H9 (cell line): ENCODE measurements around the gene TEX22. TPM values are rescaled to one million over a fixed set of nuclear protein-coding genes. Genes with fewer than 3 reads are reported as not detected.

ENCODE experiments used
- DNase-seq: peaks from one replicate; pipeline ENCODE4 v3.0.0-alpha.2; 2017
- H2AFZ ChIP-seq: one replicate; pipeline ENCODE4 v1.6.1; 2013; ENCODE audit warnings: mild to moderate bottlenecking, low read length, control low read depth, moderate library complexity
- H2AK5ac ChIP-seq: 2 replicates; pipeline ENCODE4 v1.6.1; 2013; ENCODE audit warnings: low read length, control low read depth, mixed read lengths; ENCODE audit not compliant: insufficient read length
- H2BK120ac ChIP-seq: one replicate; pipeline ENCODE4 v1.6.1; 2013; ENCODE audit warnings: low read depth, mild to moderate bottlenecking, low read length, control low read depth, inconsistent platforms; ENCODE audit not compliant: poor library complexity, severe bottlenecking
- H2BK12ac ChIP-seq: 2 replicates; pipeline ENCODE4 v1.6.1; 2013; ENCODE audit warnings: low read length, control low read depth, mixed read lengths, low read depth; ENCODE audit not compliant: insufficient read length
- H2BK15ac ChIP-seq: 2 replicates; pipeline ENCODE4 v1.6.1; 2013; ENCODE audit warnings: low read depth, low read length, control low read depth
- H2BK20ac ChIP-seq: one replicate; pipeline ENCODE4 v1.6.1; 2013; ENCODE audit warnings: low read depth, mild to moderate bottlenecking, low read length, control low read depth, inconsistent platforms; ENCODE audit not compliant: poor library complexity, severe bottlenecking
- H2BK5ac ChIP-seq: 2 replicates; pipeline ENCODE4 v1.6.1; 2013; ENCODE audit warnings: low read length, control low read depth, mixed read lengths; ENCODE audit not compliant: insufficient read length
- H3K14ac ChIP-seq: 2 replicates; pipeline ENCODE4 v1.6.1; 2013; ENCODE audit warnings: low read length, control low read depth; ENCODE audit not compliant: insufficient read depth
- H3K18ac ChIP-seq: 2 replicates; pipeline ENCODE4 v1.6.1; 2013; ENCODE audit warnings: low read depth, mild to moderate bottlenecking, mixed read lengths, low read length, control low read depth; ENCODE audit not compliant: insufficient read length
- H3K23ac ChIP-seq: 2 replicates; pipeline ENCODE4 v1.6.1; 2013; ENCODE audit warnings: low read length, control low read depth, mixed read lengths, low read depth; ENCODE audit not compliant: insufficient read length
- H3K23me2 ChIP-seq: 2 replicates; pipeline ENCODE4 v1.6.1; 2013; ENCODE audit warnings: low read depth, mild to moderate bottlenecking, mixed read lengths, low read length, control low read depth; ENCODE audit not compliant: insufficient read length, poor library complexity, severe bottlenecking
- H3K27ac ChIP-seq: 2 replicates; pipeline ENCODE4 v1.5.1; 2013; ENCODE audit warnings: low read length, control low read depth, mixed read lengths, low read depth; ENCODE audit not compliant: insufficient read length
- H3K27me3 ChIP-seq: 2 replicates; pipeline ENCODE4 v1.6.1; 2013; ENCODE audit warnings: low read length, control low read depth, inconsistent platforms; ENCODE audit not compliant: insufficient read depth
- H3K4ac ChIP-seq: 2 replicates; pipeline ENCODE4 v1.6.1; 2013; ENCODE audit warnings: low read depth, mild to moderate bottlenecking, control low read depth, inconsistent platforms, low read length, moderate library complexity
- H3K4me1 ChIP-seq: 2 replicates; pipeline ENCODE4 v1.6.1; 2013; ENCODE audit warnings: low read length, control low read depth, inconsistent platforms; ENCODE audit not compliant: insufficient read depth
- H3K4me2 ChIP-seq: 2 replicates; pipeline ENCODE4 v1.6.1; 2013; ENCODE audit warnings: low read length, control low read depth, mixed read lengths; ENCODE audit not compliant: insufficient read length, insufficient read depth
- H3K56ac ChIP-seq: 2 replicates; pipeline ENCODE4 v1.6.1; 2013; ENCODE audit warnings: low read depth, mild to moderate bottlenecking, mixed read lengths, low read length, control low read depth; ENCODE audit not compliant: insufficient read length
- H3K79me1 ChIP-seq: 2 replicates; pipeline ENCODE4 v1.6.1; 2013; ENCODE audit warnings: low read depth, mild to moderate bottlenecking, moderate library complexity, low read length, control low read depth, inconsistent platforms; ENCODE audit not compliant: insufficient read depth, poor library complexity, severe bottlenecking
- H3K79me2 ChIP-seq: 2 replicates; pipeline ENCODE4 v1.6.1; 2013; ENCODE audit warnings: low read length, control low read depth, inconsistent platforms; ENCODE audit not compliant: insufficient read depth
- H3K9ac ChIP-seq: 2 replicates; pipeline ENCODE4 v1.6.1; 2013; ENCODE audit warnings: low read length, control low read depth, mixed read lengths; ENCODE audit not compliant: insufficient read length; ENCODE audit errors: extremely low read depth
- H3K9me3 ChIP-seq: one replicate; pipeline ENCODE4 v1.6.1; 2013; ENCODE audit warnings: low read depth, low read length, inconsistent platforms; ENCODE audit not compliant: control insufficient read depth
- H3T11ph ChIP-seq: one replicate; pipeline ENCODE4 v1.6.1; 2013; ENCODE audit warnings: mild to moderate bottlenecking, low read length, control low read depth, inconsistent platforms
- H4K20me1 ChIP-seq: one replicate; pipeline ENCODE4 v1.6.1; 2013; ENCODE audit not compliant: control insufficient read depth, insufficient read length, insufficient read depth
- H4K5ac ChIP-seq: 2 replicates; pipeline ENCODE4 v1.6.1; 2013; ENCODE audit warnings: low read depth, mild to moderate bottlenecking, mixed read lengths, low read length, control low read depth; ENCODE audit not compliant: insufficient read length
- H4K8ac ChIP-seq: replicated peaks from 2 replicates; pipeline ENCODE4 v1.6.1; 2013; ENCODE audit warnings: low read length, control low read depth, mixed read lengths, low read depth; ENCODE audit not compliant: insufficient read length
- H4K91ac ChIP-seq: 2 replicates; pipeline ENCODE4 v1.6.1; 2013; ENCODE audit warnings: low read depth, mild to moderate bottlenecking, moderate library complexity, mixed read lengths, low read length, control low read depth; ENCODE audit not compliant: insufficient read length
- H3K27ac Mint-ChIP-seq, 3 experiments: 2 replicates in 2 of 3; 3 replicates in 1 of 3; pipeline ENCODE4 v1.8.0; 2020 to 2021; ENCODE audit warnings: mixed read lengths in 3 of 3, mild to moderate bottlenecking in 1 of 3, moderate library complexity in 1 of 3
- H3K27me3 Mint-ChIP-seq: 2 replicates; pipeline ENCODE4 v1.8.0; 2021; ENCODE audit warnings: low read depth, mild to moderate bottlenecking, moderate library complexity, mixed read lengths
- H3K36me3 Mint-ChIP-seq, 3 experiments: 2 replicates in 2 of 3; 3 replicates in 1 of 3; pipeline ENCODE4 v1.8.0; 2020 to 2021; ENCODE audit warnings: low read depth in 3 of 3, mixed read lengths in 3 of 3; ENCODE audit not compliant: insufficient read depth in 1 of 3
- H3K4me1 Mint-ChIP-seq, 2 experiments: 2 replicates each; pipeline ENCODE4 v1.8.0; 2020; ENCODE audit warnings: mixed read lengths in 2 of 2
- H3K4me3 Mint-ChIP-seq, 2 experiments: 2 replicates in 1 of 2; 3 replicates in 1 of 2; pipeline ENCODE4 v1.8.0; 2020 to 2021; ENCODE audit warnings: mild to moderate bottlenecking in 2 of 2, mixed read lengths in 2 of 2, moderate library complexity in 1 of 2
- H3K9me3 Mint-ChIP-seq, 2 experiments: 2 replicates in 1 of 2; 3 replicates in 1 of 2; pipeline ENCODE4 v1.8.0; 2020; ENCODE audit warnings: mild to moderate bottlenecking in 2 of 2, mixed read lengths in 2 of 2, moderate library complexity in 1 of 2
- WGBS: extraction: QIAGEN DNeasy Blood & Tissue Kit; methylation state at CpG from one replicate; pipeline ENCODE4 v1.1.7; 2013; ENCODE audit warnings: missing lambda C conversion rate, low lambda C conversion rate, mixed read lengths; ENCODE audit not compliant: insufficient read length; ENCODE audit errors: extremely low coverage; 5-methylcytosine and 5-hydroxymethylcytosine counted together
- total RNA-seq: library from RNA; stranded (reverse); gene quantifications from 2 replicates; pipeline ENCODE4 v1.2.1, GENCODE V29; 2021
- TF ChIP-seq, protein P1 (sequence below): fragments of 200-600 bp; sonication (generic); conservative IDR thresholded peaks from 3 replicates; pipeline ENCODE4 v1.8.0; 2021; ENCODE audit warnings: antibody characterized with exemption, mild to moderate bottlenecking

TEX22 gene
- total RNA-seq, 1 experiment from 2014 or later: 0.83 TPM

DNA sequence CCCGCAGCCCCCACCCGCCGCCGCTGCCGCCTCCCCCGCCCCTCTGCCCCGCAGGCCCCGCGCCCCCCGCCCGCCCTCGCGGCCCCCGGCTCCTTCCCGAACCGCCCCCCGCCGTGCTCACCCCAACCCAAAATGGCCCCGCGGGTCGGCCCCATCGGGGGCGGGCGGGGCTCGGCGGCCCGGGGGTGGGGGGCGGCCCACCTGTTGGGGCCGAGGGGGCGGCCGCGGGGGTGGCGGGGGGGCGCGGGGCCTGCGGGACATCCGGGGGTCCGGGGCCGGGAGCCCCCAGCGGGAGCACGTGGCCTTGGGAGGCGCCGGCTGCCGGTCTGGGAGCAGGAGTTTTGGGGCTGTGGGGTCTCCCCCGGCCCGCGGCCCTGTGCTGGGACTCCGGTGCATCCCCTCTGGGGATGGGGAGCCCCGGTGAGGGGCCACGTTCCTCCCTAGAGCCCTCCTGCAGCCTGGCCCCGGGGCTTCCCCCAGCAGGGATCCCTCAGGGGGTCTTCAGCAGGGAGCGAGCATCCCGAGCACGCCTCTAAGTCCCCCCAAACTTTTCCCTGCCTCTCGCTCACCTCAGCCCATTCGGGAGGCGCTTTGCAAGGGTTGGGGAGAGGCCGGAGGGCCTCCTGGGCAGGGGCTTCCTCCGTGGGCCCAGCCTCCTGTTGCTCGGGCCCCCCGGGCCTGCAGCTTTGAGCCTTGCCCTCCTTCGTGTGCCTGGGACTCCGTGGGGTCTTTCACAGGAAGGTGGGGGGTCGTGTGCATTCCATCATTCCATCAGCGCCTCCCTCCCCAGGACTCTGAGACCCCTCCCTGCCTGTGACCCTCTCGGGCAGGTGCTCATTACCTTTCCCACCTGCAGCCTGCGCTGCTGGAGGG is 22.0 kb downstream of the TEX22 start:
- no peak overlapping the region for H2AFZ ChIP-seq
- H3K79me1 ChIP-seq: peaks cover 15% of the 10 kb centered on the region
- no CpG with 5 or more reads among the region's 67 CpGs for WGBS
- H3K27me3 ChIP-seq: no peaks in the 10 kb centered on the region
- H3K4ac ChIP-seq: no peak overlapping the region
- no peak overlapping the region for H3K27ac ChIP-seq
- H4K20me1 ChIP-seq: no peaks in the 10 kb centered on the region
- H2BK20ac ChIP-seq: no peak overlapping the region
- TF ChIP-seq, protein P1, sequence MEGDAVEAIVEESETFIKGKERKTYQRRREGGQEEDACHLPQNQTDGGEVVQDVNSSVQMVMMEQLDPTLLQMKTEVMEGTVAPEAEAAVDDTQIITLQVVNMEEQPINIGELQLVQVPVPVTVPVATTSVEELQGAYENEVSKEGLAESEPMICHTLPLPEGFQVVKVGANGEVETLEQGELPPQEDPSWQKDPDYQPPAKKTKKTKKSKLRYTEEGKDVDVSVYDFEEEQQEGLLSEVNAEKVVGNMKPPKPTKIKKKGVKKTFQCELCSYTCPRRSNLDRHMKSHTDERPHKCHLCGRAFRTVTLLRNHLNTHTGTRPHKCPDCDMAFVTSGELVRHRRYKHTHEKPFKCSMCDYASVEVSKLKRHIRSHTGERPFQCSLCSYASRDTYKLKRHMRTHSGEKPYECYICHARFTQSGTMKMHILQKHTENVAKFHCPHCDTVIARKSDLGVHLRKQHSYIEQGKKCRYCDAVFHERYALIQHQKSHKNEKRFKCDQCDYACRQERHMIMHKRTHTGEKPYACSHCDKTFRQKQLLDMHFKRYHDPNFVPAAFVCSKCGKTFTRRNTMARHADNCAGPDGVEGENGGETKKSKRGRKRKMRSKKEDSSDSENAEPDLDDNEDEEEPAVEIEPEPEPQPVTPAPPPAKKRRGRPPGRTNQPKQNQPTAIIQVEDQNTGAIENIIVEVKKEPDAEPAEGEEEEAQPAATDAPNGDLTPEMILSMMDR: no peak
- H2BK12ac ChIP-seq: no peak overlapping the region
- H3K4me1 ChIP-seq: no peaks in the 10 kb centered on the region
- no peaks in the 10 kb centered on the region for H3K9me3 Mint-ChIP-seq
- H3K9me3 ChIP-seq: no peaks in the 10 kb centered on the region
- H3K4me3 Mint-ChIP-seq: peak overlapping the region; percentile 88 to 94
- no peak overlapping the region for H2AK5ac ChIP-seq
- peaks cover 18% of the 10 kb centered on the region for H3K27me3 Mint-ChIP-seq
- peak overlapping the region; percentile 53 for H3K9ac ChIP-seq
- H4K8ac ChIP-seq: no peak overlapping the region
- peaks cover 13 to 40% (median 27%) of the 10 kb centered on the region in 3 experiments for H3K36me3 Mint-ChIP-seq
- no peak overlapping the region for H3K18ac ChIP-seq
- H4K5ac ChIP-seq: no peak overlapping the region
- no peak overlapping the region for H2BK15ac ChIP-seq
- peak overlapping the region; percentile 89 for H3K14ac ChIP-seq
- peaks cover 18 to 32% of the 10 kb centered on the region in 2 experiments for H3K4me1 Mint-ChIP-seq
- H3K56ac ChIP-seq: no peak overlapping the region
- no peak for DNase-seq
- no peak overlapping the region for H2BK120ac ChIP-seq
- no peak overlapping the region for H3T11ph ChIP-seq
- peak overlapping the region; percentile 60 for H3K4me2 ChIP-seq
- H3K23me2 ChIP-seq: peaks cover 20% of the 10 kb centered on the region
- H2BK5ac ChIP-seq: no peak overlapping the region
- peaks cover 41% of the 10 kb centered on the region; the same call in 1 of the 2 replicates for H3K79me2 ChIP-seq
- no peak overlapping the region for H4K91ac ChIP-seq
- no peak overlapping the region for H3K23ac ChIP-seq
- peak overlapping the region; percentile 82 to 95 (median 94); a peak in 6 of 7 replicates for H3K27ac Mint-ChIP-seq
